T-helper 1 cell (primary cell): Measurements from ENCODE around the gene FANCB.

ENCODE experiments used
- DNase-seq, 5 donors: peaks; one replicate each; pipeline ENCODE4 v3.0.0-alpha.2; 2012 to 2020

Gene FANCB

DNA sequence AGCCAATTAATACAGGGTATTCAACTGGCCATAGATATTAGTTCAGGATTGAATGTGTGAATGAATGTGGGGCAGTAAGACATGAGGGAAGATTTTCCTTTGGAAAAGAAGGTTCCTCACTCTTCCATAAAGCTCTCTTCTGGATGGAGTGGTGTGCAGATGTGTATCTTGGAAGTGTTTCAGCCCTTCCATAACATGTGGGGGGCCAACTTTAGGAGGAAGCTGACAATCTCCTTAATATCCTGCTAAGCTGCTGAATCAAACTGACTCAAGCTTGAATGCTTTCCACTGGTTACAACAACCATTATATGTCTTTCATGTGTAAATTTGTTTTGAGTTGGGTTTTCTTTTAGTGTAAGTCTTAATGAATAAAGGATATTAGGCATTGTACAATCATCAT is 40.3 kb downstream of the FANCB start:
- DNase-seq = no peak

DNA sequence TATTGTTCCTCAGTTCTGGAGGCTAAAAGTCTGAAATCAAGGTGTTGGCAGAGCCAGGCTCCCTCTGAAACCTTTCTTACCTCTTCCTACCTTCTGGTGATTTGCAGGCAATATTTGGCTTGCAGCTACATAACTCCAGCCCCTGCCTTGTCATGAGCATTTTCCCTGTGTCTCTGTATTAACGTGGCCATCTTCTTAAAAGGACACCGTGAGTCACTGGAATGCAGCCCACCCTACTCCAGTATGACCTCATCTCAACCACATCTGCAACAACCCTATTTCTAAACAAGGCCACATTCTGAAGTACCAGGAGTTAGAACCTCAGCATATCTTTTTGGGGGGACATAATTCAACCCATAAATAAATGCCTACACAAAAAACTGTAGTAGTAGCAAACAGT is 40.7 kb downstream of the FANCB start:
- DNase-seq = no peak

DNA sequence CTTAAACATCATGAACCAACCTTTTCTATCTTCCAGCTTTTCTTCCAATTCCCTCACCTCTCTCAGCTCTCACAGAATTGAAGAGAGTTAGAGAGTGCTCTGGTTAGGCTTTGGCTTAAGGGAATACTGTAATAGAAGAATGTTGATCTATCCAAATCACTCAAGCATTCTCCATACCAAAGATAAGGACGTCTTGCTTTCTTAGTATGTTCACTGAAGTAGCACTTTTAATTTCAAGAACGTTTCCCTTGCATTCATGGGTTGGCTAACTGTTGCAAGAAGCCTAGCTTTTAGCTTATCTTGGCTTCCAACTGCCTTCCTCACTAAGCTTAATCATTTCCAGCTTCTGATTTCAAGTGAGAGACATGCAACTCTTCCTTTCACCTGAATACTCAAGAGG is 43.2 kb downstream of the FANCB start:
- no peak for DNase-seq

DNA sequence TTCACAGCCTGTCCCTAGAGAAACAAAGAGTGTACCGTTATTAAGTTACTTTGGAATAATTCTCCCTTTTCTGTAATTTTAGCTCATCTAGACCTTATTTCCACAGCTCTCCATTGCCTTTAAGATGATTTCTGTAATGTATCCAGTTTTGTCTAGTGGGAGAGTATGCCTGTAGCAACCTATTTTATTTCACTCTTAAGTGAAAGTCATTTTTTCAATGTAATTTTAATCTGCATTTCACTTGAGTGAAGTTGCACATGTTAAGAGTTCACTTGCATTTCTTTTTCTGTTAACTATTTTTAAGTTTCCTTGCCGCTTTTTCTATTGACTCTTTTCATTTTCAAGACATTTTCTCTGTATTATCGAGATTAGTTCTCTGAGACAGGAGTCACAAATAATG is 46.5 kb downstream of the FANCB start:
- DNase-seq = no peak

DNA sequence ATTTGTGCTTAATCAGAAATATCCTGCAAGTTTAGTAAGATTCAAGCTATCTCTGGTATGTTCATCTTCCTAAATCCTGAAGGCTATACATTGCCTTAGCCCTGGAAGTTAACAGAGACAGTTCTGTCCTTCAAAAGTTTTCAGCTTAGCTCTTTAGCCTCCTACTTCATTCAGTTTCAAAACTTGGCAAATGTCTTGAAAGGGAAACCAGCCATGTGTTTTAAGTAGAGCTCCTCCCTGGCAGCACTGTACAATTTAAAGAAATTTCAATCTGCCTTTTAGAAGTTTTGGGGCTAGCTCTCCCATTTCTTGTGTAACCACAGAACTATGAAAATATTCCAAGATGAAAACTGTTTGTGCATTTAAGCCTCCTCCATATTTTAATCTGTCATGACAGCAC is 47.0 kb downstream of the FANCB start:
- DNase-seq = no peak

DNA sequence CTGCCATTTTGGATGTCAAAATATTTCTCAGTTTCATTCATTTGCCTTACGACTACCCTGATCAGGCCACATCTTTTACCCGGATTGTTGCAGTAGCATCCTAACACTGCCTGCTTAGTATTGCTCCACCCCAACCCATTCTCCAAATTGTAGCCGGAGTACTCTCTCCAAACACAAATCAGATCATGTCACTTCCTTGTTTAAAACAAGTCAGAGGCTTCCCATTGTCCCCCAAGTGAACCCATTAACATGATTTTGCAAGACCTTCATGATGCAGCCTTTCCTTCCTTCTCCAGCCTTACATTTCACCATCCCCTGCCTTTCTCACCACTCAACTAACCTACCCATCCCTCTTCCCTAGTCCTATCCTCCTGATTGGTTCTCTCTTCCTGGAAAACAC is 53.1 kb downstream of the FANCB start:
- DNase-seq = no peak

DNA sequence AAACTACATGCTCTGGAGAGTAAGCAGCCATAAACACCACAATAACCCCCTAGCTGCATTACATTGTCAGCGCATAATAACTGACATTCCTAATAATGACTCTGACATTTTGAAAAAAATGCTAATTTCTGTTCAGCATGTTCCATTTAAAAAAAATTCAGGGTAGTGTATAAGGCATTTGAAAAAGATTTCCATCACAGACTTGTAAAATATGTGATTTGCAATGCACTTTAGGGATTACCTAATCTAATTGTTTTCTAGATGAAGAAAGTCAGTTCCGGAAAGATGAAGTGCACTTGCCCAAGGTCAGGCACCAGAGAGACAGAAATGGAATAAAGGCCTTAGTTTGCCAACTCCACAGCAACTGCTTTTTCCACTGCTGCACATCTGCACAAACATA is 55.3 kb downstream of the FANCB start:
- DNase-seq = no peak

DNA sequence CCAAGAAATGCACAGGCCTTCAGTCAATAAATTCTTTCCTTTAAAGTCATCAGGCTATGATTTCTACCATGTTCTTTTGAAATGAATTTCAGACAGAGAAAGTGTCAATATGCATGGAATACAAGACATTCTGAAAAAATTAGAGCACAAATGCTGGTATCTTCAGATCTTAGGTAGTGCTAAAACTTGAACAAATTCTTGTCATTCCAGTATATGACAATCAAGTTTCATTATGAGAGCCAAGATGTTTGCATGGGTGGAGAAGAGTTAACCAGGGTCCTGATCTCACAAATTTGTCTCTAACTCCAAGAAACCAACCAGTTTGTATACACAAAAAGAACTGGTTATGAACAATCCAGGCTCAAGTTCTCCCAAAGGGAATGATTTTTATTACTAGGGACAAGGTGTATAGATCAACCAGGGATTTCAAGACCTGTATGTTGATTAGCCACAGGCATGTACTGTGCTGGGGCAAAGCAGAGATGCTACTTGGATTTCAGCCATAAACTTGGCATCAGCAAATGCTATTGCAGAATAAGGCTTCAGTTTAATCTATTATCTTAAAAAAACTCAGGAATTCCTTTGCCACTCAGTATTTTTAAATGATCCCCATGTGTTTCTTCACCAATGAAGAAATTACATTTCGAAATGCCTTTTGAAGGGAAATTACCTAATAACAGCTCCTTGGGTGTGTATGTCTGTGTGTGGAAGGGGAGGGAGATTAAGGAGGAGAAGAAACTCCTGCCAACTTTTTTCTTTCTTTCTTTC is 69.7 kb downstream of the FANCB start:
- DNase-seq = no peak

DNA sequence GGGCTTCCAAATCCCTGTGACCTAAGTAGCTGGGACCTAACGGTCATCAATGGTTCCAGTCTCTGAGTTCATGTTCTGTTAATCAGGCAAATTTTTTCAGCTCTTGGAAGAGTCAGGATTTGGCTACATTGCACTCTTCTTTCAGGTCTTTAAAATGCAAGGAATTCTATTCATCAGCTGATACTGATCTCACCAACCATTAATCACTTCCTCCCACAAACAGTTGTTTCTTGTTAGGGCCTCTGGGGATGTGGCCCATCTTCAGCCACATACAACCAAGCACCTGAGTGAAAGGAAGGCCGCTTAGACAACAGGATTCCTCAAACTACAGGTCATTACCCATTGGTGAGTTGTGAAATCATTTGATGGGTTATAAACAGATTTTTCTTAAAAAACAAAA is 71.7 kb downstream of the FANCB start:
- DNase-seq = no peak

DNA sequence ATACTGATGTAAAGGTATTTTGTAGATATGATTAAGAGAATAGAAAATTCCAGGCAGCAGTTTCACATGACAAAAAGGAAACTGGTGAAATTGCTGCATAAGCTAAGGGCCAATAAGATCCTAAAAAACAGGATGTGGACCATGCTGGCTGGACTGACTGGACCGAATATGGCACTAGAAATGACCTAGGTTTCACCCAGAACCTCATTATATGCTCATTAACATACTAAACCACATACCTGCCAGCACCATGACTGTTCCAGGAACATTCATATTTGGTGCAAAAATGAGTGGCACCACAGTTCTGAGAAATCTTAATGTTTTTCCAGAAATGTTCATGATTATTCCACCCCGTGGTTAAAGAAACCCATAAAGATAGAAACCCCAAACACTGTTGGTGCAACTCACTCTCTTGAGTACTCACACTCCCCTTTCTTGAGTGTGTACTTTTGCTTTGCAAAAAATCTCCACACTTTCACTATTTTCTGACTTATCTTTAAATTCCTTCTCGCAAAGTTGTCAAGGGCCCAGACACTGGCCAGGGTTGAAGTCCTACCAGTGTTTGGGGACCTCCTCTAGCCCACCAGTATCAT is 74.0 kb downstream of the FANCB start:
- peak in 1 of 5 donors; percentile 27 for DNase-seq
